Mucosa of stomach (tissue), 1 donor: ENCODE data around the gene LIFR.

ENCODE experiments used
- H3K27me3 ChIP-seq: one replicate; pipeline ENCODE4 v1.7.0; 2013; ENCODE audit warnings: mild to moderate bottlenecking, low read length; ENCODE audit not compliant: control insufficient read depth, insufficient read depth
- H3K36me3 ChIP-seq: one replicate; pipeline ENCODE4 v1.7.0; 2013; ENCODE audit warnings: low read length; ENCODE audit not compliant: control insufficient read depth, insufficient read depth
- H3K4me1 ChIP-seq: one replicate; pipeline ENCODE4 v1.7.0; 2013; ENCODE audit warnings: mild to moderate bottlenecking, low read length; ENCODE audit not compliant: control insufficient read depth, insufficient read depth
- H3K4me3 ChIP-seq: one replicate; pipeline ENCODE4 v1.7.0; 2013; ENCODE audit warnings: low read length
- H3K9ac ChIP-seq: one replicate; pipeline ENCODE4 v1.7.0; 2013; ENCODE audit warnings: mild to moderate bottlenecking, low read length, moderate library complexity
- H3K9me3 ChIP-seq: one replicate; pipeline ENCODE4 v1.7.0; 2013; ENCODE audit warnings: mild to moderate bottlenecking, low read length, moderate library complexity; ENCODE audit not compliant: control insufficient read depth
- donor health status: Pancreatic carcinoma.

Gene LIFR

GRCh38 chr5:38466424-38467189 lies 89.8 kb downstream of the LIFR start:
- no peaks in the 10 kb centered on the region for H3K9me3 ChIP-seq
- no peaks in the 10 kb centered on the region for H3K36me3 ChIP-seq
- no peaks in the 10 kb centered on the region for H3K27me3 ChIP-seq
- no peak overlapping the region for H3K9ac ChIP-seq
- H3K4me1 ChIP-seq: peaks cover 20% of the 10 kb centered on the region
- no peak overlapping the region for H3K4me3 ChIP-seq

DNA sequence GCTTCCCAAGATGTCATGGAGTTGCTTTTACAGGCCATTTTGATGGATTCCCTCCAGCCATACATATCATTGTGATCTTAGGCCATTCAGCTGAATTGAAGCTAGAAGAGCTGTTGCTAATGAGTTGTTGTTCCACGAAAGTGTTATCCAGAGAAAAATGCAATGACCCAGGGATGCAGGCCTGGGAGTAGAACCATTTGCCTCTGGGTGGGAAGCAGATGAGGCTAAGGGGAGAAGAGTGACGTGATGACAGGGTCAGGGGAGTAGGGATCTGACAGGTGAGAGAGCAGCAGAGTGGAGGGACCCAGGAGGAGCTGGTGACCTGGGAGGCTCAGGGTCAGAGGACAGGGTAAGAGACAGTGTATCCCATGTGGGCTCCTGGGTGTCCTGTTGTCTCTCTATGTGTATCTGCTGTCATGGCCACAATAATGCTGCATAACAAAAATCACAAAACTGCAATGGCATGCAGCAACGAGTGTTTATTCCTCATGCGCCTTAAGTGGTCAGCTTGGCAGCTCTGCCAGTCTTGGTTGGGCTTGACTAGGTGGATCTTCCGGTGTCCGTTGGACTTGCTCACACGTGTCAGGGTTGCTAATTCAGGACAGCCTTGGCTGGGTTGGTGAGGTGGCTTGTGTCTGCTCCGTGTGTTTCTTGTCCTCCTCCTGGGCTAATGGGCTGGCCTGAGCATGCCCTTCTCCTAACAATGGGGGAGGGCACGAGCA lies 90.6 kb downstream of the LIFR start:
- Histone ChIP-seq H3K36me3 (no peaks in the 10 kb centered on the region), H3K4me1 (peaks cover 20% of the 10 kb centered on the region), H3K9ac (no peak overlapping the region), H3K4me3 (no peak overlapping the region), H3K9me3 (no peaks in the 10 kb centered on the region), H3K27me3 (no peaks in the 10 kb centered on the region)

- Histone ChIP-seq H3K27me3 (no peaks in the 10 kb centered on the region), H3K9ac (no peak overlapping the region), H3K4me1 (peaks cover 20% of the 10 kb centered on the region), H3K9me3 (no peaks in the 10 kb centered on the region), H3K4me3 (no peak overlapping the region), H3K36me3 (no peaks in the 10 kb centered on the region)
Measured at GRCh38 chr5:38465061-38465460, 91.4 kb downstream of the LIFR start.

DNA sequence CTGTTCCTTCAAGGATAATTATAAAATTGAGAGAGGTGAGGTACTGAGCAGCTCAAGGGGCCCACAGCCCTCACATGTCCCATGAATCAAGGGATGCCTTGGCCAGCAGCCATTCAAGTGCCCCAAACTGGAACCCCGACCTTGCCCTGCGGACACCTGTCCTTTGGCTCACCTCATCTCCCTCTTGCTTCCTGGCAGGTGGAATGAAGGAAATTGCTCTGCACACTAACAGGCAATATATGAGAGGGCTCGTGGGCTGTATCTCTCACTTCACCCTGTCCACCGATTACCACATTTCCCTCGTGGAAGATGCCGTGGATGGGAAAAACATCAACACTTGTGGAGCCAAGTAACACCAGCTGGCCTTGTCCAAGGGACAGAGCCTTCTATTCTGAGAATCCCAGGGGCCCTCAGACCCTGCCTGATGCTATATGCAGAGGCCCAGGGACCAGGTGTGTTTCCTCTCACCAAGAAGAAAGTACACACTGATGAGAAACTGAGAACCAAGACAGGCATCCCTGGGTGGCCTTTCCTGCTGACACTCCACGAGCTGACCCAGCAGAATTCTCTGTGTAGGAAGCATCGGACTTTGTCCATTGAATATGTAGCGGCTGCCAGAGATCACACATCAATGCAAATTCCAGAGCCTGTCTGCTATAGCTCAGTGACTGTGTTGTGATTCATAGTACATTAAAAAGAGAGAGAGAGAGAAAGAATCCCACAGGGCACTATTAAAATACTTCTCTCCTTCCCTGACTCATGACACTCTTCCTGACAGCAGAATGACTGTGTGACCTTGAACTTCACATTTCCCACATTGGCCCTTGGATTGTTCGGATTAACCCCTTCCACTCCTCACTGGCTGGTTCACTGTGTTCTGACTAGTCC lies 92.6 kb downstream of the LIFR start:
- no peaks in the 10 kb centered on the region for H3K27me3 ChIP-seq
- no peak overlapping the region for H3K4me3 ChIP-seq
- no peak overlapping the region for H3K9ac ChIP-seq
- no peaks in the 10 kb centered on the region for H3K36me3 ChIP-seq
- peaks cover 20% of the 10 kb centered on the region for H3K4me1 ChIP-seq
- no peaks in the 10 kb centered on the region for H3K9me3 ChIP-seq

DNA sequence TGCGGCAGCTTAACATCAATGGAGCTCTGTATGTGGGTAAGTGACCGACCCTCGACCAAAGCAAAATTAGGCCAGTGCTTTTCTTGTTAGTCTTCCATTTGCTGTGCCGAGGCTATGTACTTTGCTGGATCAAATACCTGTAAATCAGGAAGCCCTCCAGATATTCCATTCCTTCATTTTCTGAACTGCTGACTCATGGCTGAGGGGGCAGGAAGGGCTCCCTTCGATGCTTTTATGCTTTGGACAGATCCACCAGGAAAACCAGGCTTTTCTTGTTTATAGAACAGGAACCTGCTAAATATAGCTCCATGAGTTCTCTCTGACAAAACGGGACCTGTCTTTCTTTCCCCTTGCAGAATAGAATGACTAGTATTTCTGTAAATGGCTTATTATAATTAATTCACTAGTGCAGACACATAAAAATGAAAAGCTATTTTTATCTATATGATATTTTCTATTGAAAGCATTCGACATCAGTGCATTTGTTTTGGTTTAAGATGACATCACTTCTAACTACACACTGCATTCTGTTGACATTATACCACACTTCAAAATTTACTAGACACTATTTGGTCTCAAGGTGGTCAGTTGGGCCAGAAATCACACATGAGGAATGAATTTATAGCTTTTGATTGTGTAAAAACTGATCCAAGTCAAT lies 93.3 kb downstream of the LIFR start:
- H3K4me1 ChIP-seq: peaks cover 15% of the 10 kb centered on the region
- no peak overlapping the region for H3K9ac ChIP-seq
- no peaks in the 10 kb centered on the region for H3K9me3 ChIP-seq
- no peaks in the 10 kb centered on the region for H3K36me3 ChIP-seq
- no peaks in the 10 kb centered on the region for H3K27me3 ChIP-seq
- no peak overlapping the region for H3K4me3 ChIP-seq

DNA sequence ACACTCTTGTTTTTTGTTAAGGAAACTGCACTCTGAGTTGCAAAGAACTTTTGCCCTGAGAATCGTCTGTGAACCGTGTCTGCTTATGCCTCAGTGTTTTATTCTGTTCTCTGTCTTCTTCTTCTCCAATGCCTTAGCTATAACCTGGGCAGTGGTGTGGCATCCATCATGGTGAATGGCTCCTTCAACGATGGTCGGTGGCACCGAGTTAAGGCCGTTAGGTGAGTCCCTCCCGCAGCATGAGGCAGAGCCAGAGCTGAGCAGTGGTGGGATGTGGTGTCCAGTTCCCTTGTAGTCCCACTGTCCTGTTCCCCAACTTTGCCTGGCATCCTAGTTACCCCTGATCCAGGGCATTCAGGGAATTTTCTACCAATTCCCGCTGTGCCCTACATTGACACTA lies 98.3 kb downstream of the LIFR start:
- Histone ChIP-seq H3K4me3 (no peak overlapping the region), H3K27me3 (no peaks in the 10 kb centered on the region), H3K9me3 (no peaks in the 10 kb centered on the region), H3K9ac (no peak overlapping the region), H3K4me1 (no peaks in the 10 kb centered on the region), H3K36me3 (no peaks in the 10 kb centered on the region)

GRCh38 chr5:38456657-38457399 lies 99.6 kb downstream of the LIFR start:
- Histone ChIP-seq H3K9me3 (no peaks in the 10 kb centered on the region), H3K36me3 (no peaks in the 10 kb centered on the region), H3K4me1 (no peaks in the 10 kb centered on the region), H3K27me3 (no peaks in the 10 kb centered on the region), H3K4me3 (no peak overlapping the region), H3K9ac (no peak overlapping the region)

GRCh38 chr5:38455796-38456330 lies 100.6 kb downstream of the LIFR start:
- H3K9ac ChIP-seq: no peak overlapping the region
- H3K4me3 ChIP-seq: no peak overlapping the region
- H3K9me3 ChIP-seq: no peaks in the 10 kb centered on the region
- no peaks in the 10 kb centered on the region for H3K27me3 ChIP-seq
- no peaks in the 10 kb centered on the region for H3K4me1 ChIP-seq
- H3K36me3 ChIP-seq: no peaks in the 10 kb centered on the region

DNA sequence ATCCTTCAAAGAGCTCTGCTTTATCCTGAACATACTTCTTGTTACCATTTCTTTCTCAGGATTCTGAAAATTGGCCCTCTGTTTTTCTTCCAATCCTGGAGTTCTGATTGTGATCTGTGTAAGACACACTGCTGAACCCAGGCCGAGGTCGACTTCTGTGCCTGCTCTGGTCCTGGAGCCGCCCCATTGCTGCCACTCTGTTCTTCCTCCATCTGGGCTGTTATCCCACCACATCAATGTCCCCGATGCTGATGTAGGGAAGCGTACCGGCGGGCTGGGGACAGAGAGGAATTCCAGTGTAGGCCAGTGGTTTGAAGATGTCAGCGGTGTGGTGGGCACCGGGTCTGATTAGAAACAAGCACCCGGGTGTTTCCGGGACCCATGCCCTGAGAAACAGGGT lies 102.5 kb downstream of the LIFR start:
- no peaks in the 10 kb centered on the region for H3K9me3 ChIP-seq
- no peaks in the 10 kb centered on the region for H3K4me1 ChIP-seq
- no peaks in the 10 kb centered on the region for H3K27me3 ChIP-seq
- no peak overlapping the region for H3K4me3 ChIP-seq
- no peak overlapping the region for H3K9ac ChIP-seq
- H3K36me3 ChIP-seq: no peaks in the 10 kb centered on the region

DNA sequence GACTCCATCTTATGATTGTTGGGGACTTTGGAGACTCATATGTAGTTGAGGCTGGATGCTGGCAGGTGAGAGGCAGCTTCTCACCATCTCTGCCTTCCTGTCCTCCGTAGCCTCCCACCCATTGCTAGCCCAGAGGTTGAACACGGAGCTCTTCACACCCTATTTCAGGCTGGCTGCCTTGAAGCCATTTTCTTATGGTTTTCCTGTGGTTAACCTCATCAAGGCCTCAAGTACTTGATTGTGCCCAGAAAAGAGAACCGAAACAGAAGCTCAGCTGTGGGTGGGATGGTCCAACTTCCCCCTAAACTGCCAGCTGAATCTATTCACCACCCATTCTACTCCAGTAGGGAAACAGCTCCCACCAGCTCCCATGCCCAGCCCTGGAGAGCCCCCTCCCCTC lies 102.9 kb downstream of the LIFR start:
- no peaks in the 10 kb centered on the region for H3K36me3 ChIP-seq
- no peak overlapping the region for H3K4me3 ChIP-seq
- no peaks in the 10 kb centered on the region for H3K27me3 ChIP-seq
- no peaks in the 10 kb centered on the region for H3K4me1 ChIP-seq
- no peaks in the 10 kb centered on the region for H3K9me3 ChIP-seq
- no peak overlapping the region for H3K9ac ChIP-seq

DNA sequence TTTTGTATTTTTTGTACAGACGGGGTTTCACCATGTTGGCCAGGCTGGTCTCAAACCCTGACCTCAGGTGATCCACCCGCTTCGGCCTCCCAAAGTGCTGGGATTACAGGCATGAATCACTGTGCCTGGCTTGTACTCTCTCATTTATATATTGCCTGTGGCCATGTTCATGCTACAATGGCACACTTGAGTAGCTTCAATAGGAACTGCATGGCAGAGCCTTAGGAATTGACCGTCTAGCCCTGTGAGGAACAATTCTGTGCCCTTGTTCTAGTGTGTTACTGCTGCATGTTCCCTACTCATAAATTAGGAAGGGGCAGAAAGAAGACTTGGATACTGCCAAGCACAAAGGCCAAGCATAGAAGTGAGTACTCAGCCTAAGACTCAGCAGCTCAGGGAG lies 104.2 kb downstream of the LIFR start:
- Histone ChIP-seq H3K36me3 (no peaks in the 10 kb centered on the region), H3K9ac (no peak overlapping the region), H3K27me3 (no peaks in the 10 kb centered on the region), H3K4me3 (no peak overlapping the region), H3K9me3 (no peaks in the 10 kb centered on the region), H3K4me1 (no peaks in the 10 kb centered on the region)
